Endothelial cell (in vitro differentiated cells): ENCODE data around the gene ACKR1. TPM values are rescaled to one million over a fixed set of nuclear protein-coding genes. Genes with fewer than 3 reads are reported as not detected.

Source experiments
- DNase-seq: peaks from one replicate; pipeline ENCODE4 v3.0.0; 2021; ENCODE audit warnings: low spot score
- H3K27ac Mint-ChIP-seq: one replicate; pipeline ENCODE4 v1.8.0; 2021; ENCODE audit warnings: mixed read lengths, inconsistent platforms; ENCODE audit not compliant: unreplicated experiment
- H3K27me3 Mint-ChIP-seq: one replicate; pipeline ENCODE4 v1.8.0; 2021; ENCODE audit warnings: mild to moderate bottlenecking, moderate library complexity, mixed read lengths, inconsistent platforms; ENCODE audit not compliant: unreplicated experiment
- H3K36me3 Mint-ChIP-seq: one replicate; pipeline ENCODE4 v1.8.0; 2021; ENCODE audit warnings: mild to moderate bottlenecking, low read depth, mixed read lengths, inconsistent platforms; ENCODE audit not compliant: unreplicated experiment
- H3K4me1 Mint-ChIP-seq: one replicate; pipeline ENCODE4 v1.8.0; 2021; ENCODE audit warnings: mild to moderate bottlenecking, mixed read lengths, inconsistent platforms; ENCODE audit not compliant: unreplicated experiment
- H3K4me3 Mint-ChIP-seq: one replicate; pipeline ENCODE4 v1.8.0; 2021; ENCODE audit warnings: mild to moderate bottlenecking, mixed read lengths, inconsistent platforms; ENCODE audit not compliant: unreplicated experiment
- H3K9me3 Mint-ChIP-seq: one replicate; pipeline ENCODE4 v1.8.0; 2021; ENCODE audit warnings: mixed read lengths, inconsistent platforms; ENCODE audit not compliant: unreplicated experiment
- CTCF ChIP-seq: fragments of 200-600 bp; sonication (generic); IDR thresholded peaks from one replicate; pipeline ENCODE4 v1.5.0; 2021; ENCODE audit warnings: antibody characterized with exemption; ENCODE audit not compliant: unreplicated experiment
- total RNA-seq: library from RNA; stranded (reverse); fragmentation: NEBNext Ultra II Directional; extraction: Animal tissue kit (Norgen Biotek cat#: 25700); gene quantifications from one replicate; pipeline ENCODE4 v1.2.1, GENCODE V29; 2021; ENCODE audit not compliant: unreplicated experiment

Gene ACKR1
- total RNA-seq, 1 donor from 2014 or later = 0.23 TPM

DNA sequence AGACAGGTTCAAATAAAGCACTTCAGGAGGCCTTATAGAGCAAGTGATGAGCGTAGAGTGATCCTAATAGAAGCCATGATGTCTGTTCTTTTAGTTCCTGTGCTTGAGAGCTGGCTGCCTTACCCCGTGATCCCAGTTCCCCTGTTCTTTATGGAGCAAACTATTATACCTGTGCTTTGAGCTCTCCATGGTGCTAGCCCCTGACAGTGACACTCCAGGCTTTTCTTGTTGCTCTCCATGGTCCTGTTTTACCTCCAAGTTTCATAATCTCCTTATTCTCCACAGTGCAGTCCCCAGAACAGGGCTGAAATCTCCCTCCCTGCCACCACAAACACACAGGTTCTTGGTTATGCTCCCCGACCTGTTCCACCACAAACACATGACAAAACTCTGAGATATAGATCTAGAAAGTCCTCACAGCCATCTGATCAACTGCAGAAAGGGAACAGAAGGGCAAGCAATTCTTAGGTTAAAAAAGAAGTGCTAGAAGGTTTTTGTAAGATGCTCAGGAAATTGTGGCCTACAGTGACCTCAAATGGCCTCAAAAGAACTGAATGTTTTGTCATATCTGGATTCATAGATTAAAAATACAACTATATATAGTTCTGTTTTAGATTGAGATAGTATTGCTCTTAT is 27.3 kb upstream of the ACKR1 start:
- no peaks in the 10 kb centered on the region for H3K9me3 Mint-ChIP-seq
- no peak overlapping the region for H3K4me3 Mint-ChIP-seq
- H3K27me3 Mint-ChIP-seq = peaks cover 6% of the 10 kb centered on the region
- peaks cover 7% of the 10 kb centered on the region for H3K4me1 Mint-ChIP-seq
- H3K27ac Mint-ChIP-seq = no peak overlapping the region
- peak; percentile 73 for DNase-seq
- H3K36me3 Mint-ChIP-seq = no peaks in the 10 kb centered on the region
- TF ChIP-seq CTCF = no peak

DNA sequence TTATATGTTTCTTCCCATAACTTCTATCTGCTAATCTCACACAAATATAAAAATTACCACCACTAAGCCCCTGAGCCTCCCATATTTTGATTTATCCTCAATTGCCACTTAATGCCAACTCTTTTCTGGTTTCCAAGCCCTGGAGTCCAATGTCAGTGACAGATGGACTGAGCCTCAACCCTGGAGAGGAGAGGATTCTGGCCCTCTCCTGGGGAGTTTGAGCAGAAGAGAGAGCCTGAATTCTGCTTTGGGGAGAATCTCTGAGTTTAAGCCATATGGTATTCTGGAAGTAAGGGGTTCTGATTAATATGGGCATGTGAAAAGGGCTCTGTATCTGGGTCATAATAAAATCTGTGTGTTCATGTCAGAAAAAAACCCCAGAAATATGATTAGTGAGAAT is 24.8 kb upstream of the ACKR1 start:
- TF ChIP-seq CTCF = no peak
- Mint-ChIP-seq H3K36me3 (no peaks in the 10 kb centered on the region), H3K9me3 (no peaks in the 10 kb centered on the region), H3K27me3 (peaks cover 2% of the 10 kb centered on the region), H3K4me1 (peaks cover 10% of the 10 kb centered on the region), H3K4me3 (no peak overlapping the region), H3K27ac (no peak overlapping the region)
- DNase-seq = no peak

DNA sequence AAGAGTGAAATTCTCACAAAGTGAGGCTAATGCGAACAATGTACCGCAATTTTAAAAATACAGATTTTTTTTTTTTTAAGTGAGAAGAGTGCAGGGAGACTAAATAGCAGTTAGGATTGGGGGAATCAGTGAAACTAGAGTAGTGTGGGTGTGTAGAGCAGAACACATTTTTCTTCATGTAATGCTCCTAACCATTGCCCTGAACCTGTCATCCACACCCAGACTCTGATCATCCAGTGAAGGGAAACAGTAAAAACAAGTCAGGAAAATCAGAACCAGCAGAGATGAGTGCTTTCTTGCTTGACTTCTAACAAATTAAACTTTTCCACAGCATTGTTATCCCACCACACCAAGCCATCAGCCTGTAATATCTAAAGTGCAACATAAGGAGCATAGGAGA is 24.2 kb upstream of the ACKR1 start:
- H3K27me3 Mint-ChIP-seq = peaks cover 2% of the 10 kb centered on the region

GRCh38 chr1:159181328-159182024 is 23.2 kb upstream of the ACKR1 start:
- H3K27me3 Mint-ChIP-seq = peaks cover 2% of the 10 kb centered on the region
- peaks cover 10% of the 10 kb centered on the region for H3K4me1 Mint-ChIP-seq
- H3K27ac Mint-ChIP-seq = no peak overlapping the region
- no peak overlapping the region for H3K4me3 Mint-ChIP-seq
- DNase-seq = no peak
- no peaks in the 10 kb centered on the region for H3K36me3 Mint-ChIP-seq
- no peaks in the 10 kb centered on the region for H3K9me3 Mint-ChIP-seq
- no peak for TF ChIP-seq CTCF

More for the DNA sequence above, 24.2 kb upstream of the ACKR1 start:
- H3K36me3 Mint-ChIP-seq = no peaks in the 10 kb centered on the region
- H3K4me1 Mint-ChIP-seq = peaks cover 10% of the 10 kb centered on the region
- H3K4me3 Mint-ChIP-seq = no peak overlapping the region
- H3K9me3 Mint-ChIP-seq = no peaks in the 10 kb centered on the region
- DNase-seq = no peak
- no peak for TF ChIP-seq CTCF
- no peak overlapping the region for H3K27ac Mint-ChIP-seq

DNA sequence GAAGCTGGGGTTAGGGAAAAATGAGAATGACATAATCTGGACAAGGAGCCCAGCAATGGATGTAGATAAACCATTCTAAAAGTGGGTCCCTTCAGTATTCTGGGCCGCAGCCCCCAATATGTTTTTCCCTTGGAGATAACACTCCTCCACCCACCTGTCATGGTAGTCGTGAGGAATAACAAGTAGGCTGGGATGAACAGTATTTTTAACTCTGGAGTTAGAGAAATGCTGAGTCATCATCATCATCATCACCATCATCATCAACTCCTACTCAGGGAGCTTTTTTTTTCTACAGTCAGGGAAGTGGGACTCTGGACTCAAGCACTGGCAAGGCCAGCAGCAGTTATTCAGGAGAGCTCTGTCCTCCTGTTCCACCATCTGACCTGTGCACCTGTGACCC is 20.5 kb upstream of the ACKR1 start:
- no peaks in the 10 kb centered on the region for H3K36me3 Mint-ChIP-seq
- no peaks in the 10 kb centered on the region for H3K9me3 Mint-ChIP-seq
- H3K27ac Mint-ChIP-seq = no peak overlapping the region
- H3K4me1 Mint-ChIP-seq = peaks cover 27% of the 10 kb centered on the region
- H3K27me3 Mint-ChIP-seq = peaks cover 6% of the 10 kb centered on the region
- no peak for TF ChIP-seq CTCF
- DNase-seq = no peak
- no peak overlapping the region for H3K4me3 Mint-ChIP-seq
